ENCODE data around the gene SATB2.

The SATB2 gene

GRCh38 chr2:199455210-199455544, 2.6 kb downstream of the SATB2 start:
- H3K27ac ChIP-seq: no peak overlapping the region
- TF ChIP-seq CTCF (conservative IDR thresholded peaks at IDR 0.05): no peak

GRCh38 chr2:199452991-199453379, 4.8 kb downstream of the SATB2 start:
- no peak for TF ChIP-seq CTCF (conservative IDR thresholded peaks at IDR 0.05)
- no peak overlapping the region for H3K27ac ChIP-seq

GRCh38 chr2:199452260-199452990, 5.3 kb downstream of the SATB2 start:
- no peak for TF ChIP-seq CTCF (conservative IDR thresholded peaks at IDR 0.05)
- no peak overlapping the region for H3K27ac ChIP-seq

GRCh38 chr2:199449956-199450355, 7.8 kb downstream of the SATB2 start:
- no peak for TF ChIP-seq CTCF (conservative IDR thresholded peaks at IDR 0.05)
- H3K27ac ChIP-seq: no peak overlapping the region

- H3K27ac ChIP-seq: no peak overlapping the region
- no peak for TF ChIP-seq CTCF (conservative IDR thresholded peaks at IDR 0.05)
These were observed 8.3 kb downstream of the SATB2 start for GRCh38 chr2:199449455-199449854.

- no peak overlapping the region for H3K27ac ChIP-seq
- no peak for TF ChIP-seq CTCF (conservative IDR thresholded peaks at IDR 0.05)
These were observed 10.7 kb downstream of the SATB2 start for GRCh38 chr2:199446996-199447576.

GRCh38 chr2:199444749-199445148, 13.0 kb downstream of the SATB2 start:
- no peak for TF ChIP-seq CTCF (conservative IDR thresholded peaks at IDR 0.05)
- H3K27ac ChIP-seq: no peak overlapping the region

All from VCaP (cell line).